ENCODE measurements around the gene CD300H. TPM values are rescaled to one million over a fixed set of nuclear protein-coding genes. Genes with fewer than 3 reads are reported as not detected.
"Not testable (repeated sequence)": the region's sequence is repeated elsewhere in the genome, so short reads cannot be mapped to it uniquely, and the experiment has no call there.

Gene CD300H
- total and polyA plus RNA-seq, 7 donors = not detected

DNA sequence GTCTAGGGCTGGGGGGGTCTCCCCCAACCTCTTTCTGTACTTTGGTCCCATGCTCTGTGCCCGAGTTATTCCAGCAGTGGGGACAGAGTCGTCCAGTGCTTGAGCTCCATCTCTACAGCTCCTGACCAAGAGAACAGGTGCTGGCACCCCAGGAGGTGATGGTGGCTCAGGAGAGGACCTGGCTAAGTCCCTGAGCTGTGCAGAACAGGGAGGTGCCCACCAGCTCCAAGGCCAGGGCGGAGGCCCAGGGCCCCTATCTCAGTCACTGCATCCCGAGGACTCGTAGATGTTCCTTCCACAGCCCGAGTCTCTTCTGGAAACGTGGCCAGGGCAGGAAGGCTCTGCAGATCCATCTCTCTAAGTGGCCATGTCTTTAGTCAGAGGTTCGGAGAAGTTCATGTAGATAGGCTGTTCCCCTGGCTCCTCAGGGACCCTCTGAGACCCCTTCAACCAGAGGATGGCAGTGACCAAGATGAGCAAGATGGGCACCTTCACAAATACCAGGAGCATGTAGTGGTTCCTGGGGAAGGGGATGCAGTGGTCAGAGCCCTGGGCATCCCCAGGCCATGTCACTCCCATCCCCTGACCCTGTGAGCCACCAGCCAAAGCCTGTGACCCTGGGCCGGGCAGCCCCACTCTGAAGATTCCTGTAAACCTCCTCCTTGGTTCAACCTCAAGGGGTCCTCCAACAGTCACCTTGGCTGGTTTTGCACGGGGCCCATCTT lies 44.8 kb downstream of the CD300H start:
- intact Hi-C loops (cut with DNase I) = no loop called here
- DNase-seq (no peak), ATAC-seq (no peak)
- H3K4me1 ChIP-seq = no peaks in the 10 kb centered on the region
- 77 to 84% (median 81%) methylated on average over 10 of the region's 10 CpGs for WGBS, 3 donors
- no peak overlapping the region for H3K27ac ChIP-seq
- TF ChIP-seq, protein P1, sequence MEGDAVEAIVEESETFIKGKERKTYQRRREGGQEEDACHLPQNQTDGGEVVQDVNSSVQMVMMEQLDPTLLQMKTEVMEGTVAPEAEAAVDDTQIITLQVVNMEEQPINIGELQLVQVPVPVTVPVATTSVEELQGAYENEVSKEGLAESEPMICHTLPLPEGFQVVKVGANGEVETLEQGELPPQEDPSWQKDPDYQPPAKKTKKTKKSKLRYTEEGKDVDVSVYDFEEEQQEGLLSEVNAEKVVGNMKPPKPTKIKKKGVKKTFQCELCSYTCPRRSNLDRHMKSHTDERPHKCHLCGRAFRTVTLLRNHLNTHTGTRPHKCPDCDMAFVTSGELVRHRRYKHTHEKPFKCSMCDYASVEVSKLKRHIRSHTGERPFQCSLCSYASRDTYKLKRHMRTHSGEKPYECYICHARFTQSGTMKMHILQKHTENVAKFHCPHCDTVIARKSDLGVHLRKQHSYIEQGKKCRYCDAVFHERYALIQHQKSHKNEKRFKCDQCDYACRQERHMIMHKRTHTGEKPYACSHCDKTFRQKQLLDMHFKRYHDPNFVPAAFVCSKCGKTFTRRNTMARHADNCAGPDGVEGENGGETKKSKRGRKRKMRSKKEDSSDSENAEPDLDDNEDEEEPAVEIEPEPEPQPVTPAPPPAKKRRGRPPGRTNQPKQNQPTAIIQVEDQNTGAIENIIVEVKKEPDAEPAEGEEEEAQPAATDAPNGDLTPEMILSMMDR (IDR thresholded peaks at IDR 0.05) = no peak
- H3K4me3 ChIP-seq = no peak overlapping the region
- H3K9me3 ChIP-seq = peaks cover 3% of the 10 kb centered on the region
- peaks cover 0 to 4% (median 0%) of the 10 kb centered on the region in 3 donors for H3K27me3 ChIP-seq (ENCODE audit: insufficient read depth in 3 of 3, low read length in 2 of 3)
- H3K36me3 ChIP-seq (ENCODE audit: insufficient read depth in 1 of 2, low read depth in 1 of 2) = no peaks in the 10 kb centered on the region

DNA sequence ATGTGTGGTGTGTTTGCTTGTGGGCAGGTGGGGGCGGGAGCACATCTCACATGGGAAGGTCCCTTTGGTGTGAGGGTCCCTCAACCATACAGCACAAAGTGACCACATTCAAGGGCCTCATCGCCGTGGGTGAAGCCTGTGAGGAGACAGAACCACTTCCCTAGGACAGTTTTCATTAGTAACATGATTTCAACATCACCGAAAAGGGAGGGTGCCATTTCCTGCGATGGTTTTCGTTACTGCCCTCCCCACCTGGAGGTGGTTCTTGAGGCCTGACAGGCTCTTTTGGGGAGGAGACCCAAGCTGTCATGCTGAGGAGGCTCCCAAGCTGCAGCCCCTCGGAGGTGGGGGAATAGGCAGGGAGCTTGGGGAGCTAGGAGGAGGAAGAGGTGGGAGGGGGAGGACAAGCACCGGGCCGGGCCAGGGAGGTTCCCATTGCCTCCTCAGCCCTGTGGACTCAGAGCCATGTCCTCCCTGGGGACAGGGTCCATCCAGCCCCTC lies 45.6 kb downstream of the CD300H start:
- no peaks in the 10 kb centered on the region for H3K36me3 ChIP-seq (ENCODE audit: insufficient read depth in 1 of 2, low read depth in 1 of 2)
- ATAC-seq = no peak
- H3K9me3 ChIP-seq = peaks cover 3% of the 10 kb centered on the region
- 81 to 89% (median 82%) methylated on average over 9 of the region's 9 CpGs for WGBS, 3 donors
- TF ChIP-seq, protein P1 (IDR thresholded peaks at IDR 0.05) = no peak
- no peaks in the 10 kb centered on the region for H3K4me1 ChIP-seq
- H3K4me3 ChIP-seq = no peak overlapping the region
- intact Hi-C loops (cut with DNase I) = no loop called here
- no peak for DNase-seq
- peak overlapping the region; percentile 3 for H3K27ac ChIP-seq
- H3K27me3 ChIP-seq (ENCODE audit: insufficient read depth in 3 of 3, low read length in 2 of 3) = peaks cover 0 to 4% (median 0%) of the 10 kb centered on the region in 3 donors

DNA sequence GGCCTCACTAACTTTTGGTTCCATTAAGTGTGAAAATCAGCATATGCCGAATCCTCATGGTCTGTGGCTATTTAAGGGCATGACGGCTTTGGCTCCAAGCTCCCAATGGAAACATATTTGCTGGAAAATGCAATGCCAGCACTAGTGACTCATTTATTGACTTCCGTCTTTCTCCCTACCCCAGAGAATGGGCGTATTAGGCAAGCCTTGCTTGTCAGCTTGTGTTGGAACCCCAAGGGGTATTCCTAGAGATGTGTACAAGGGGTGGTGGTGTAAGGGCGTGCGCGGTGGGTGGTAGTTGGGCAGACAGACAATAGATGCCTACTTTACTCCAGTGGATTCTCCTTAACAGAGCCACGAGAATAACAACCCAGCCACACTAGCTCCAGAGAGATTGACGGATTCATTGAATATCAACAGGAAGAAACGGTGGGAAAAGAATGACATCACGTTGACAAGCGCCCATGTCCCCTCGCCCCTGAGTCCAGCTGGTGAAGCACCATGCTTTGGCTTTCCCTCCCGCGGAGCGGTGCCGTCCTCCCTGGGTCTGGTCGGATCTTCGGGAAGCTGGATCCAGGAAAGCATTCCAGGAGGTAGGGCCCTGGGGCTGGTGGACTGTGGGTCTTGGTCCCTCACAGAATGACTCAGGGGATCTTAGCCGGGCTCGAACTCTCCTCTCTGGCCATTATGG lies 46.4 kb downstream of the CD300H start:
- intact Hi-C loops (cut with DNase I) = no loop called here
- Histone ChIP-seq H3K4me3 (no peak overlapping the region), H3K27me3 (ENCODE audit: insufficient read depth in 3 of 3, low read length in 2 of 3) (peaks cover 0 to 4% (median 0%) of the 10 kb centered on the region in 3 donors), H3K27ac (no peak overlapping the region), H3K4me1 (no peaks in the 10 kb centered on the region), H3K36me3 (ENCODE audit: insufficient read depth in 1 of 2, low read depth in 1 of 2) (no peaks in the 10 kb centered on the region), H3K9me3 (peaks cover 3% of the 10 kb centered on the region)
- DNase-seq = no peak
- WGBS, 3 donors = 78 to 83% (median 82%) methylated on average over 21 of the region's 21 CpGs
- TF ChIP-seq, protein P1 (IDR thresholded peaks at IDR 0.05) = no peak
- peak in 3 of 4 donors; percentile 21 to 49 (median 27) for ATAC-seq

DNA sequence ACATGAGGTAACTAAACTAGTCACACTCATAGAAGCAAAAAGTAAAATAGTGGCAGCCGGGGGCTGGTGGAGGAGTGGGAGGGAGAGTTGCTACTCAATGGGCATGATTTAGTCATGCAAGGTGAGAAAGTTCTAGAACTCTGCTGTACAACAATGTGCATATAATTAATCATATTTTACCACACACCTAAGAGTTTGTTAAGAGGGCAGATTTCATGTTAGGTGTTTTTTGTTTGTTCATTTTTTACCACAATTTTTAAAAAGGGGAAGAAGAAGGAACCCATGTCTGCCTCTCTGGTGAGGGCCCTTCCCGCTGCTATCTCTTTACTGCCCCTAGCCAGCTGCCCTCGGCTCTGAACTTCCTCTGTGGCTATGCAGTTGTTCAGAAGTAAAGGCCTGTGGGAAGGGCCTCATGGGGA lies 47.3 kb downstream of the CD300H start:
- no peaks in the 10 kb centered on the region for H3K36me3 ChIP-seq (ENCODE audit: insufficient read depth in 1 of 2, low read depth in 1 of 2)
- peaks cover 3% of the 10 kb centered on the region for H3K9me3 ChIP-seq
- peaks cover 0 to 4% (median 0%) of the 10 kb centered on the region in 3 donors for H3K27me3 ChIP-seq (ENCODE audit: insufficient read depth in 3 of 3, low read length in 2 of 3)
- DNase-seq (no peak), ATAC-seq (no peak)
- H3K27ac ChIP-seq = no peak overlapping the region
- intact Hi-C loops (cut with DNase I) = no loop called here
- no peaks in the 10 kb centered on the region for H3K4me1 ChIP-seq
- 56 to 76% (median 65%) methylated on average over 3 of the region's 3 CpGs for WGBS, 3 donors
- TF ChIP-seq, protein P1 (IDR thresholded peaks at IDR 0.05) = no peak
- no peak overlapping the region for H3K4me3 ChIP-seq

DNA sequence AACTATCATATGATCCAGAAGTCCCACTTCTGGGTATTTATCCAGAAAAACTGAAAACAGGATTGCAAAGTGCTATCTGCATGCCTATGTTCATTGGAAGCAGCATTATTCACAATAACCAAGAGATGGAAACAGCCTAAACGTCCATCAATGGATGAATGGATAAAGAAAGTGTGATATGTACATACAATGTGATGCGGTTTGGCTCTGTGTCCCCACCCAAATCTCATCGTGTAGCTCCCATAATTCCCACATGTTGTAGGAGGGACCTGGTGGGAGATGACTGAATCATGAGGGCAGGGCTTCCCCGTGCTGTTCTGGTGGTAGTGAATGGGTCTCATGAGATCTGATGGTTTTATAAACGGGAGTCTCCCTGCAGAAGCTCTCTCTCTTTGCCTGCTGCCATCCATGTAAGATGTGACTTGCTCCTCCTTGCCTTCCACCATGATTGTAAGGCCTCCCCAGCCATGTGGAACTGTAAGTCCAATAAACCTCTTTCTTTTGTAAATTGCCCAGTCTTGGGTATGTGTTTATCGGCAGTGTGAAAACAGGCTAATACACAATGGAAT lies 48.8 kb downstream of the CD300H start:
- H3K36me3 ChIP-seq (ENCODE audit: insufficient read depth in 1 of 2, low read depth in 1 of 2); intact Hi-C loops (cut with DNase I); H3K27ac ChIP-seq; H3K9me3 ChIP-seq; ATAC-seq; DNase-seq; H3K4me1 ChIP-seq; H3K27me3 ChIP-seq (ENCODE audit: insufficient read depth in 3 of 3, low read length in 2 of 3); H3K4me3 ChIP-seq: not testable (repeated sequence)
- WGBS, 3 donors = 67 to 75% (median 74%) methylated on average over 6 of the region's 6 CpGs

Data from psoas muscle (tissue), 8 donors.